Naive thymus-derived CD4-positive, alpha-beta T cell (primary cell): Measurements from ENCODE around the gene APP. TPM values are rescaled to one million over a fixed set of nuclear protein-coding genes. Genes with fewer than 3 reads are reported as not detected.

Experiments
- ATAC-seq: fragments of 150-1000 bp; cut with Tn5 transposase; 2 replicates; pipeline ENCODE4 v1.10.0; 2021; ENCODE audit warnings: mild to moderate bottlenecking, moderate library complexity
- CTCF ChIA-PET: fragments of 350-600 bp; sonication (Branson Sonifier 250); formaldehyde crosslinking; loops from one replicate; lab custom pipeline; 2021; ENCODE audit warnings: antibody characterized with exemption; lab: Charles Lee
- POLR2A ChIA-PET: fragments of 350-600 bp; sonication (Branson Sonifier 250); formaldehyde crosslinking; loops from one replicate; lab custom pipeline; 2021; ENCODE audit warnings: antibody characterized with exemption, inconsistent platforms; lab: Charles Lee
- DNase-seq, 9 donors: peaks; one replicate each; pipeline versions ENCODE4 v3.0.0 to v3.0.0-alpha.2; 2020 to 2022; ENCODE audit warnings: mixed read lengths in 1 of 9
- H3K27ac ChIP-seq: one replicate; pipeline ENCODE4 v1.7.0; 2013; ENCODE audit warnings: mild to moderate bottlenecking, low read depth, low read length, moderate library complexity
- H3K27me3 ChIP-seq, 2 donors: one replicate each; pipeline ENCODE4 v1.7.0; 2013; ENCODE audit warnings: low read length in 2 of 2, mild to moderate bottlenecking in 2 of 2, moderate library complexity in 2 of 2; ENCODE audit not compliant: control insufficient read depth in 2 of 2, insufficient read depth in 2 of 2
- H3K36me3 ChIP-seq, 3 experiments: 1 replicate in 2 of 3; 2 replicates in 1 of 3; pipeline ENCODE4 v1.7.0; 2013; ENCODE audit warnings: low read length in 3 of 3, mild to moderate bottlenecking in 3 of 3, moderate library complexity in 1 of 3; ENCODE audit not compliant: insufficient read depth in 3 of 3, control insufficient read depth in 2 of 3
- H3K4me1 ChIP-seq, 2 donors: one replicate each; pipeline ENCODE4 v1.7.0; 2013; ENCODE audit warnings: low read length in 2 of 2, mild to moderate bottlenecking in 2 of 2, moderate library complexity in 1 of 2; ENCODE audit not compliant: control insufficient read depth in 2 of 2, insufficient read depth in 2 of 2
- H3K4me3 ChIP-seq: 2 replicates; pipeline ENCODE4 v1.7.0; 2013; ENCODE audit warnings: mild to moderate bottlenecking, low read length
- H3K9me3 ChIP-seq, 3 experiments: 1 replicate in 2 of 3; 2 replicates in 1 of 3; pipeline ENCODE4 v1.7.0; 2013; ENCODE audit warnings: low read length in 3 of 3; ENCODE audit not compliant: control insufficient read depth in 2 of 3
- H3K27ac Mint-ChIP-seq, 9 donors: one replicate each; pipeline ENCODE4 v1.8.0; 2020 to 2022; ENCODE audit warnings: mixed read lengths in 9 of 9, mild to moderate bottlenecking in 8 of 9, moderate library complexity in 5 of 9, inconsistent platforms in 2 of 9
- H3K27me3 Mint-ChIP-seq, 5 donors: one replicate each; pipeline ENCODE4 v1.8.0; 2021 to 2022; ENCODE audit warnings: mixed read lengths in 5 of 5, mild to moderate bottlenecking in 1 of 5
- H3K36me3 Mint-ChIP-seq, 5 donors: one replicate each; pipeline ENCODE4 v1.8.0; 2020 to 2022; ENCODE audit warnings: mixed read lengths in 5 of 5, mild to moderate bottlenecking in 3 of 5, inconsistent platforms in 1 of 5
- H3K4me1 Mint-ChIP-seq, 7 donors: one replicate each; pipeline ENCODE4 v1.8.0; 2020 to 2022; ENCODE audit warnings: mixed read lengths in 7 of 7, mild to moderate bottlenecking in 3 of 7, inconsistent platforms in 1 of 7
- H3K4me3 Mint-ChIP-seq, 10 donors: one replicate each; pipeline ENCODE4 v1.8.0; 2020 to 2022; ENCODE audit warnings: mild to moderate bottlenecking in 10 of 10, mixed read lengths in 10 of 10, moderate library complexity in 6 of 10, inconsistent platforms in 2 of 10
- H3K9me3 Mint-ChIP-seq, 11 donors: one replicate each; pipeline ENCODE4 v1.8.0; 2020 to 2022; ENCODE audit warnings: mixed read lengths in 11 of 11, mild to moderate bottlenecking in 4 of 11, inconsistent platforms in 1 of 11, moderate library complexity in 1 of 11
- intact Hi-C, 2 donors: fragments of 100-400 bp; cut with micrococcal nuclease; formaldehyde crosslinking; loops; one replicate each; pipeline ENCODE4 v1.15.1; 2023
- polyA plus RNA-seq, 2 donors: library from polyadenylated mRNA; unstranded; fragments of 300-500 nt; fragmentation: Illumina TruSeq; gene quantifications; one replicate each; pipeline ENCODE4 v1.2.3, GENCODE V29; 2021
- total RNA-seq, 6 experiments: library from RNA in 5 of 6; stranded (reverse) in 5 of 6; gene quantifications; 1 replicate in 5 of 6; 2 replicates in 1 of 6; pipeline ENCODE4 v1.2.3 and lab custom pipeline; 2021 to 2026

APP gene
- total and polyA plus RNA-seq, 7 experiments from 2014 or later = 19.8 to 68.0 (median 54.9) TPM

DNA sequence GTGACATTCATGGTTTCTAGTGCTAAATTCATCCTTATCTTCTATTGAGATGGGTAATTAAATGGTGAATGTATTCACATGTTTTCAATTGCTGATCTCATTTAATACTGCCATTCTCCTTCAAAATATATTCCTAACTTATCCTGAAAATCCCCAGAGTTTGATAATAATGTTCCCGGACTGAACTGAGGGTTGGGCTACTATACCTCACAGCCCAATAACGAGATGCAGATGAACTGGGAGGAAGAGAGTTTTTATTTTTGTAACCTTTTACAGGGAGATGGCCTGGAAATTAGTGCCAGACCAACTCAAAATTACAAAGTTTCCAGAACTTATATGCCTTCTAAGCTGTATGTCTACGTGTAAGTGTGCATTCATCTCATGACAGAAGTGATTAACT is 210.8 kb downstream of the APP start:
- H3K27ac ChIP-seq = no peak overlapping the region
- no peaks in the 10 kb centered on the region for H3K9me3 Mint-ChIP-seq
- peaks cover 0 to 5% (median 0%) of the 10 kb centered on the region in 7 donors for H3K4me1 Mint-ChIP-seq
- no peaks in the 10 kb centered on the region for H3K9me3 ChIP-seq
- no peaks in the 10 kb centered on the region for H3K36me3 ChIP-seq
- no peak overlapping the region for H3K4me3 Mint-ChIP-seq
- no peak overlapping the region for H3K4me3 ChIP-seq
- ATAC-seq (no peak), DNase-seq (no peak)
- intact Hi-C loops = no loop called here
- H3K27me3 ChIP-seq = no peaks in the 10 kb centered on the region
- H3K27ac Mint-ChIP-seq = no peak overlapping the region
- POLR2A ChIA-PET = no interaction called here
- peaks cover 0 to 32% (median 20%) of the 10 kb centered on the region in 5 donors for H3K36me3 Mint-ChIP-seq
- H3K4me1 ChIP-seq = no peaks in the 10 kb centered on the region
- H3K27me3 Mint-ChIP-seq = no peaks in the 10 kb centered on the region
- CTCF ChIA-PET = no interaction called here

DNA sequence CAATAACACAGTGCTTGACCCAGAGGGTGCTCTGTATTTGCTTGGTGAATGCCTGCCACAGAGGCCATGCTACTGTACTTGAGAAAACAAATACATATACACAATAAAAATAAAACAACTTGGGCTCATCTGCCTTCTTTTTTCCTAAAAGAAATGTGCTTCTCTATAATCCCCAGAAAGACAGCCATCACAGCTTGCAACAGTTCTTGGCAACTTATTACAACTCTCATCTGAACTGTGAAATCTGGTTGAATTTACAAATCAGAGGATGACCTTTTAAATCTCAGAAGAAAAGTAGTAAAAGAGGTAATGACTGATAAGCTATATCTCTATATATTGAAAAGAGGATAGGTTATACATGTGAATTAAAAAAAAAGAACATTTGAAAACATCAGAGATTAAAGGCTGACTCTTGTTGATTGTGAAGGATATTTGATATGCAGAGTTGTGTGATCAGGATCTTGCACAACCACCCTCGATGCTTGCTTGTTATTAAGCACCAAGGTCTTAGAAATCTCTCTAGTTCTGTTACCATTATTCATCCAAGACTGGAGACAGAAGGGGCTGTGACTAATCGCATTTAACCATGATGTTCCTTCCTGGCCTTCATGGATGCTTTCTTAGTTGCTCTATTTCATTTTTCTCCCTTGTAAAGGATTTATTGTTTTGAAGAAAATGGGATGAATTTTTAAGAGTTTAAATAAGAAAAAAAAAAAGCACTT is 213.4 kb downstream of the APP start:
- Histone ChIP-seq H3K4me1 (no peaks in the 10 kb centered on the region), H3K27me3 (no peaks in the 10 kb centered on the region), H3K27ac (no peak overlapping the region), H3K9me3 (no peaks in the 10 kb centered on the region), H3K4me3 (no peak overlapping the region), H3K36me3 (peaks cover 0 to 6% (median 0%) of the 10 kb centered on the region in 3 experiments)
- H3K27me3 Mint-ChIP-seq = no peaks in the 10 kb centered on the region
- H3K4me1 Mint-ChIP-seq = peaks cover 0 to 5% (median 0%) of the 10 kb centered on the region in 7 donors
- H3K4me3 Mint-ChIP-seq = no peak overlapping the region
- CTCF ChIA-PET = no interaction called here
- H3K36me3 Mint-ChIP-seq = peaks cover 0 to 41% (median 30%) of the 10 kb centered on the region in 5 donors
- intact Hi-C loops = no loop called here
- ATAC-seq (no peak), DNase-seq (no peak)
- POLR2A ChIA-PET = no interaction called here
- no peak overlapping the region for H3K27ac Mint-ChIP-seq
- H3K9me3 Mint-ChIP-seq = no peaks in the 10 kb centered on the region

DNA sequence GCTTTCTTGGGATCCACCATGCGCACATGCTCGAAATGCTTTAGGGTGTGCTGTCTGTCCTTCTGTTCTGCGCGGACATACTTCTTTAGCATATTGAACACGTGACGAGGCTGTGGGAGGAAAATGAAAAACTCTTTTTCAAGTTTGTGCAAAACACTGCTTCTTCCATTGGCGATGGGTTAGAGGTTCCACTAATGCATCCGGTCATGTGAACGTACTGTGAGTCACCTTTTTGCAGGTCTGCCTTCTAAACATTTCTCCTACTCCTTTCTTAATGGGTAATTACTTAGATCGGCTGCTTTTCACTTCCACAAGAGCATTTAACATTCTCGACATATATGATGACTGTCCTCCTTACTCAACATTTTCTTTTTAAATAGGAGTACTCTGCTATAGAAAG is 214.9 kb downstream of the APP start:
- CTCF ChIA-PET = no interaction called here
- H3K4me1 ChIP-seq = no peaks in the 10 kb centered on the region
- H3K9me3 ChIP-seq = no peaks in the 10 kb centered on the region
- ATAC-seq (no peak), DNase-seq (no peak)
- H3K4me3 Mint-ChIP-seq = no peak overlapping the region
- no peak overlapping the region for H3K27ac ChIP-seq
- peaks cover under 1 to 49% (median 34%) of the 10 kb centered on the region in 5 donors for H3K36me3 Mint-ChIP-seq
- H3K27me3 ChIP-seq = no peaks in the 10 kb centered on the region
- H3K4me3 ChIP-seq = no peak overlapping the region
- peaks cover 0 to 6% (median 0%) of the 10 kb centered on the region in 3 experiments for H3K36me3 ChIP-seq
- no peak overlapping the region for H3K27ac Mint-ChIP-seq
- H3K4me1 Mint-ChIP-seq = no peaks in the 10 kb centered on the region
- H3K9me3 Mint-ChIP-seq = peaks cover 0 to under 1% (median 0%) of the 10 kb centered on the region in 11 donors
- H3K27me3 Mint-ChIP-seq = no peaks in the 10 kb centered on the region
- intact Hi-C loops = no loop called here
- POLR2A ChIA-PET = no interaction called here

DNA sequence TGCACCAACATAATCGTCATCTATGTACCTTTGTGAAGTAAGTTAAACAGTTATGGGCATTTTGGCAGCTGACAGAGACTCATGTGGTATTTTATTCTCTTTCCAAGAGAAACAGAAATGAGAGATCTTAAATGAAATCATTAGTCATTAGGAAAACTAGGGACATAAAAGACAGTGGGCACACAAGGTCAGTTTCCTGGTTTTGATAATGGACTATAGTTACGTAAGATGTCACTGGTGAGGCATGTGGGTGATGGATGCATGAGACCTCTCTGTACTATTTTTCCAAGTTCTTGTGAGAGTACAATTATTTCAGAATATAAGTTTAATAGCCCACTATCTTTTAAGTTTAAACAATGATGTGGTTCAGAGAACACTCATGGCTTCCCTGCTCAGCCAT is 216.9 kb downstream of the APP start:
- Mint-ChIP-seq H3K4me1 (no peaks in the 10 kb centered on the region), H3K27ac (no peak overlapping the region), H3K27me3 (no peaks in the 10 kb centered on the region), H3K9me3 (peaks cover 0 to 3% (median 0%) of the 10 kb centered on the region in 11 donors), H3K4me3 (no peak overlapping the region), H3K36me3 (peaks cover 2 to 47% (median 28%) of the 10 kb centered on the region in 5 donors)
- no peak overlapping the region for H3K27ac ChIP-seq
- H3K4me3 ChIP-seq = no peak overlapping the region
- intact Hi-C loops = no loop called here
- POLR2A ChIA-PET = no interaction called here
- no peaks in the 10 kb centered on the region for H3K9me3 ChIP-seq
- ATAC-seq = no peak
- no peaks in the 10 kb centered on the region for H3K27me3 ChIP-seq
- DNase-seq = no peak
- CTCF ChIA-PET = no interaction called here
- no peaks in the 10 kb centered on the region for H3K4me1 ChIP-seq
- peaks cover 0 to 6% (median 0%) of the 10 kb centered on the region in 3 experiments for H3K36me3 ChIP-seq

DNA sequence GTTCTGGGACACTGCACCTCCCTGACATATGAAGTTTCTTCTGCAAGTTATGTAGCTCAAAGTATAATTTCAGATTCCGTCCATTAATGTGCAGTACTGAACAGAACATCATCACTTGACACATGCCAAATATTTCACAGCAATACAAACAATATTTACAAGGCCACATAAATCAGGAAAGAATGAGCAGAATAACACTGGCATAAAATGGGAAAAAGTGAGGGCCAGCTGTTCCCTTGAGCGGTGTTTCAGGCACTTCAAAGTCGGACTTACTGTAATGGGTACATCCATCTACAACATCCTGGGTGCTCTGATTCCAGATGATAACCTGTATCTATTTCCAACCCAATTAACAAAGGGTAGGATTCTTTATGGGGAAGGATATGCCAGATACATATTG is 217.4 kb downstream of the APP start:
- no peaks in the 10 kb centered on the region for H3K27me3 Mint-ChIP-seq
- H3K4me3 ChIP-seq = no peak overlapping the region
- H3K9me3 ChIP-seq = no peaks in the 10 kb centered on the region
- H3K9me3 Mint-ChIP-seq = peaks cover 0 to 3% (median 0%) of the 10 kb centered on the region in 11 donors
- H3K27ac Mint-ChIP-seq = no peak overlapping the region
- H3K27me3 ChIP-seq = no peaks in the 10 kb centered on the region
- H3K4me3 Mint-ChIP-seq = no peak overlapping the region
- H3K4me1 ChIP-seq = no peaks in the 10 kb centered on the region
- no peak overlapping the region for H3K27ac ChIP-seq
- H3K4me1 Mint-ChIP-seq = no peaks in the 10 kb centered on the region
- intact Hi-C loops = no loop called here
- peaks cover 2 to 48% (median 31%) of the 10 kb centered on the region in 5 donors for H3K36me3 Mint-ChIP-seq
- ChIA-PET CTCF (no interaction called here), POLR2A (no interaction called here)
- DNase-seq (no peak), ATAC-seq (no peak)
- peaks cover 0 to 6% (median 0%) of the 10 kb centered on the region in 3 experiments for H3K36me3 ChIP-seq

DNA sequence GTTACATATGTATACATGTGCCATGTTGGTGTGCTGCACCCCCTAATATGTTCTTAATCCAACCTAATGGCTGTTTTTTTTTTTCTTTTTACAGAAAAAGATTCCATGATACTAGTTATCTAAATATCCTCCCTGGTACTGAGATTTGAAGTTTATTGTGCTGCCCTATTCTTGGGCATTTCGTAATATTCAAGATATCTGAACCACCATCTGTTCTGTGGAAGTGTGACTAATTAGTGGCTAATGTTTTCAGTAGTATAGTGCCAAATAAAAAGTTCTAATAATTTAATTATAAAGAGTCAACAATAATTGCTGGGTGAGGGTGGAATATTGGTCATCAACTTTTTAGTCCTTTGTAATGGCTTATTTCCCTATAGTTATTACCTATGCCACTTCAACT is 218.3 kb downstream of the APP start:
- peaks cover 0 to 6% (median 0%) of the 10 kb centered on the region in 3 experiments for H3K36me3 ChIP-seq
- H3K27me3 Mint-ChIP-seq = no peaks in the 10 kb centered on the region
- H3K27ac ChIP-seq = no peak overlapping the region
- ChIA-PET CTCF (no interaction called here), POLR2A (no interaction called here)
- peaks cover 0 to 3% (median 0%) of the 10 kb centered on the region in 11 donors for H3K9me3 Mint-ChIP-seq
- H3K27ac Mint-ChIP-seq = no peak overlapping the region
- H3K4me1 ChIP-seq = no peaks in the 10 kb centered on the region
- intact Hi-C loops = no loop called here
- DNase-seq (no peak), ATAC-seq (no peak)
- H3K27me3 ChIP-seq = no peaks in the 10 kb centered on the region
- H3K9me3 ChIP-seq = no peaks in the 10 kb centered on the region
- no peaks in the 10 kb centered on the region for H3K4me1 Mint-ChIP-seq
- peaks cover 2 to 52% (median 36%) of the 10 kb centered on the region in 5 donors for H3K36me3 Mint-ChIP-seq
- no peak overlapping the region for H3K4me3 Mint-ChIP-seq
- no peak overlapping the region for H3K4me3 ChIP-seq

DNA sequence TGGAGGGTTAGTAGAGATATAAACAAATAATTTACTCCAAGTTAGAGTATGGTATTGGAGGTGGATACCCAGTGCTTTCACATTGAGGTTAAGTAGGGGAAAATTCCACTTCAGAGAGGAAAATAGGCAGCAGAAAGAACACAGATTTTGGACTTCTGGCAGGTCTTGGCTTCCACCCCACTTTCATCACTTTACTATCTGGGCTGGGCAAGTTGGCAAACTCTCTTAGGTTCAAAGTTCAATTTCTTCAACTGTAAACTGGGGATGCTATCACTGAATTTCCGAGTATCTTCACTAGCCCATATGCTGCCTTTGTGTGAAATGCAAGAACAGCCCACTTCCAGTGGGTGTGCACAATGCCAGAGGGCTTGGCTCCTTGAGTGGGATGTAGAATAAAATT is 220.9 kb downstream of the APP start:
- Histone ChIP-seq H3K4me3 (no peak overlapping the region), H3K9me3 (no peaks in the 10 kb centered on the region), H3K36me3 (peaks cover 0 to 6% (median 0%) of the 10 kb centered on the region in 3 experiments), H3K4me1 (no peaks in the 10 kb centered on the region), H3K27me3 (no peaks in the 10 kb centered on the region), H3K27ac (no peak overlapping the region)
- intact Hi-C loops = no loop called here
- no peak overlapping the region for H3K4me3 Mint-ChIP-seq
- ATAC-seq (no peak), DNase-seq (no peak)
- ChIA-PET POLR2A (no interaction called here), CTCF (no interaction called here)
- H3K27ac Mint-ChIP-seq = no peak overlapping the region
- no peaks in the 10 kb centered on the region for H3K4me1 Mint-ChIP-seq
- peaks cover 4 to 62% (median 44%) of the 10 kb centered on the region in 5 donors for H3K36me3 Mint-ChIP-seq
- H3K27me3 Mint-ChIP-seq = no peaks in the 10 kb centered on the region
- H3K9me3 Mint-ChIP-seq = peaks cover 0 to 3% (median 0%) of the 10 kb centered on the region in 11 donors
